Measurements from ENCODE around the gene C14orf119. TPM values are rescaled to one million over a fixed set of nuclear protein-coding genes. Genes with fewer than 3 reads are reported as not detected.

Gene C14orf119
- total RNA-seq, 2 experiments from 2014 or later, result 49.2 to 51.1 TPM

GRCh38 chr14:23130871-23131270 is 35.6 kb downstream of the C14orf119 start:
- no peak overlapping the region for H3K27ac Mint-ChIP-seq
- no peak for ATAC-seq

GRCh38 chr14:23131482-23131881 is 36.2 kb downstream of the C14orf119 start:
- ChIA-PET POLR2A (no interaction called here), CTCF (interaction anchor here (2.9 kb wide), 1 partner anchor 11 kb away, joined by 21 read pairs; no protein-coding TSS in a partner anchor)

More at GRCh38 chr14:23130871-23131270, 35.6 kb downstream of the C14orf119 start:
- no peak for DNase-seq
- POLR2A ChIA-PET, result no interaction called here
- no peaks in the 10 kb centered on the region for H3K4me1 Mint-ChIP-seq (ENCODE audit: low read depth)
- CTCF ChIA-PET, result interaction anchor here (1.0 to 13.3 kb wide), 5 partner anchors 9 to 156 kb away, joined by 4 to 290 read pairs (median 5); partner anchors contain the start of genes CEBPE, HOMEZ and SLC7A8
- TF ChIP-seq CTCF (IDR thresholded peaks at IDR 0.05), result no peak
- no peak overlapping the region for H3K4me3 Mint-ChIP-seq
- no peaks in the 10 kb centered on the region for H3K36me3 Mint-ChIP-seq (ENCODE audit: low read depth)
- intact Hi-C loops (cut with micrococcal nuclease), result no loop called here
- H3K27me3 Mint-ChIP-seq, result no peaks in the 10 kb centered on the region
- H3K9me3 Mint-ChIP-seq, result no peaks in the 10 kb centered on the region

GRCh38 chr14:23132970-23133369 is 37.7 kb downstream of the C14orf119 start:
- no peak for TF ChIP-seq CTCF (IDR thresholded peaks at IDR 0.05)
- Mint-ChIP-seq H3K36me3 (ENCODE audit: low read depth) (no peaks in the 10 kb centered on the region), H3K27ac (no peak overlapping the region), H3K27me3 (no peaks in the 10 kb centered on the region), H3K4me3 (no peak overlapping the region), H3K4me1 (ENCODE audit: low read depth) (no peaks in the 10 kb centered on the region), H3K9me3 (no peaks in the 10 kb centered on the region)
- intact Hi-C loops (cut with micrococcal nuclease), result no loop called here
- POLR2A ChIA-PET, result no interaction called here
- CTCF ChIA-PET, result interaction anchor here (1.5 kb wide), 1 partner anchor 12 kb away, joined by 3 read pairs; no protein-coding TSS in a partner anchor
- DNase-seq, result no peak
- ATAC-seq, result no peak

More at GRCh38 chr14:23131482-23131881, 36.2 kb downstream of the C14orf119 start:
- no peaks in the 10 kb centered on the region for H3K27me3 Mint-ChIP-seq
- H3K4me1 Mint-ChIP-seq (ENCODE audit: low read depth), result no peaks in the 10 kb centered on the region
- H3K27ac Mint-ChIP-seq, result no peak overlapping the region
- H3K9me3 Mint-ChIP-seq, result no peaks in the 10 kb centered on the region
- ATAC-seq, result no peak
- no peak for DNase-seq
- H3K4me3 Mint-ChIP-seq, result no peak overlapping the region
- H3K36me3 Mint-ChIP-seq (ENCODE audit: low read depth), result no peaks in the 10 kb centered on the region
- intact Hi-C loops (cut with micrococcal nuclease), result no loop called here
- TF ChIP-seq CTCF (IDR thresholded peaks at IDR 0.05), result no peak

GRCh38 chr14:23136566-23137133 is 41.3 kb downstream of the C14orf119 start:
- POLR2A ChIA-PET, result no interaction called here
- intact Hi-C loops (cut with micrococcal nuclease), result no loop called here
- no peak for TF ChIP-seq CTCF (IDR thresholded peaks at IDR 0.05)
- Mint-ChIP-seq H3K27me3 (no peaks in the 10 kb centered on the region), H3K27ac (no peak overlapping the region), H3K4me1 (ENCODE audit: low read depth) (no peaks in the 10 kb centered on the region), H3K36me3 (ENCODE audit: low read depth) (no peaks in the 10 kb centered on the region), H3K9me3 (no peaks in the 10 kb centered on the region), H3K4me3 (no peak overlapping the region)
- CTCF ChIA-PET, result interaction anchor here (1.3 to 1.5 kb wide), 2 partner anchors 15 to 60 kb away, joined by 4 to 6 read pairs; no protein-coding TSS in a partner anchor
- DNase-seq (no peak), ATAC-seq (no peak)

- no peak for TF ChIP-seq CTCF (IDR thresholded peaks at IDR 0.05)
- ATAC-seq, result no peak
- Mint-ChIP-seq H3K4me3 (no peak overlapping the region), H3K27ac (no peak overlapping the region), H3K4me1 (ENCODE audit: low read depth) (no peaks in the 10 kb centered on the region), H3K9me3 (no peaks in the 10 kb centered on the region), H3K27me3 (no peaks in the 10 kb centered on the region), H3K36me3 (ENCODE audit: low read depth) (no peaks in the 10 kb centered on the region)
- CTCF ChIA-PET, result interaction anchor here (1.5 kb wide), 1 partner anchor 16 kb away, joined by 6 read pairs; no protein-coding TSS in a partner anchor
- POLR2A ChIA-PET, result interaction anchor here (0.8 kb wide), 2 partner anchors 8 to 23 kb away, joined by 3 read pairs; no protein-coding TSS in a partner anchor
- no peak for DNase-seq
- intact Hi-C loops (cut with micrococcal nuclease), result no loop called here
These were observed 42.0 kb downstream of the C14orf119 start for GRCh38 chr14:23137192-23137812.

All from activated CD8-positive, alpha-beta T cell treated with anti-CD3 and anti-CD28 coated beads for 36 hours (primary cell).